Fibroblast of mammary gland (primary cell): ENCODE results near the gene GRM7.

Source experiments
- DNase-seq: peaks from one replicate; pipeline ENCODE4 v3.0.0-alpha.2; 2010; ENCODE audit warnings: low read depth
- H3K4me3 ChIP-seq: 2 replicates; pipeline ENCODE4 v1.5.1; 2011; ENCODE audit warnings: low read depth, mild to moderate bottlenecking, low read length, moderate library complexity; ENCODE audit not compliant: control insufficient read depth
- CTCF ChIP-seq: conservative IDR thresholded peaks from 2 replicates; pipeline ENCODE4 v1.5.1; 2011; ENCODE audit warnings: low read depth, low read length, inconsistent platforms; ENCODE audit not compliant: control insufficient read depth, insufficient read depth

GRM7 gene

GRCh38 chr3:7520059-7520458 lies 659.1 kb downstream of the GRM7 start:
- DNase-seq = no peak
- TF ChIP-seq CTCF = no peak
- H3K4me3 ChIP-seq = no peak overlapping the region

DNA sequence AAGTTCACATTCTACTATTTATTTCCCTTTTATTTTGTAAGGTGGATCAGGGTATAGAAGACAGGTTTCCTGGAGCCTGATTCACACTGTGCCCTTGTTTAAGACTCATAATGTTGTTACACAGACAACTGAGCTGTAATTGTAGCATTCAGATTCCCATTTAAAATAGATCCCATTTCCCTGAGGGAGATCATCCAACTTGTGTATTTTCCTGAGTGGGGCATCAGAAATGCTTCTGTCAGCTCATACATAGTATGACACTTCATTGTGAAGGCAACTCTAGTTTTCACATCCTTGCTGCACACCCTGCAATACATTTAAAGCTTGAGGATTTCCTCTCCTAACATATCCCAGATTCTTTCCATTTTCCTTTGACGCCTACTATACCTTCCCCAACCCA lies 659.7 kb downstream of the GRM7 start:
- no peak overlapping the region for H3K4me3 ChIP-seq
- TF ChIP-seq CTCF = no peak
- no peak for DNase-seq

DNA sequence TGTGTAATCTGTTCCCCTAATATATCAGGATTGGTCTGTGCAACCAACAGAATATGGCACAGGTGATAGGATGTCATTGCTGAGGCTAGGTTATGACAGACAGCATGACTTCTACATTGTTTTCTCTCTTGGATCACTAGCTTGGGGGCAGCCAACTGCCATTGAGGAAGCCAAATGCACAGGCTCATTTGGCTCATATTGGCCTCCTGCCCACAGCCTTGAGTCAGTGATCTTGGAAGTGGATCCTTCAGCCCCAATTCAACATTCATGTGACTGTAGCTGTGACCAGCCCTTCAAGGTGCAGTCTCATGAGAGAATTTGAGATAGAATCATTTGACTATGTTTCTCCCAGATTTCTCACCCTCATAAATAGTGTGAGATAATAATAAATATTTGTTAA lies 675.6 kb downstream of the GRM7 start:
- no peak for TF ChIP-seq CTCF
- no peak for DNase-seq
- no peak overlapping the region for H3K4me3 ChIP-seq

- H3K4me3 ChIP-seq = no peak overlapping the region
- TF ChIP-seq CTCF = no peak
Observed at GRCh38 chr3:7536921-7537320, 676.0 kb downstream of the GRM7 start.

DNA sequence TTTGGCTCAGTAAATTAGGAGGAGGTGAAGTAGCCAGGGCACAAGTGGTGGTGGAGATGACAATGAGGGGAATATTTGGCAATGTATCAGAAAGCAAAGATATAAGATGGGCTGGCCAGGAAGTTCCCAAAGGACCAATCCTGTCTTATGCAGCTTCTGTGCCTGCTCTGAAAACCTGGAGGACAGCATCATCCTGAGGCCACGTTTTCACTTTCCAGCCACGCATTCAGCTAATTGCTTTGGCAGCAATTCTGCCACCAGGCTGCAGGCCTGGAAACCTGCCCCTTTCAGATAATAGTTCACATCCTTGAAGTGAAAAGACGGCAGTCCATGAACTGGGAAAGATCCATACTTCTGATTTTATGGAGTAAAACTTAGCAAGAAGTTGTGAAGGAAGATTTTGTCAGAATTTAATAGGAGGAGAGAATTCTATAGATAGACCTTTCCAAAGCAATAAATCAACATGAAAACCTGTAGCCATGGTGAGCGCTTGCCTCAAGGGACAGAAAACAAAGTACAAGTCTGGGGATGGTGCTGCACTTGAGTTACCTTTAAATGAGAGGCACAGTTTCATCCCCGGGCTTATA lies 682.5 kb downstream of the GRM7 start:
- H3K4me3 ChIP-seq = no peak overlapping the region
- no peak for DNase-seq
- no peak for TF ChIP-seq CTCF

More at GRCh38 chr3:7536921-7537320, 676.0 kb downstream of the GRM7 start:
- DNase-seq = no peak

DNA sequence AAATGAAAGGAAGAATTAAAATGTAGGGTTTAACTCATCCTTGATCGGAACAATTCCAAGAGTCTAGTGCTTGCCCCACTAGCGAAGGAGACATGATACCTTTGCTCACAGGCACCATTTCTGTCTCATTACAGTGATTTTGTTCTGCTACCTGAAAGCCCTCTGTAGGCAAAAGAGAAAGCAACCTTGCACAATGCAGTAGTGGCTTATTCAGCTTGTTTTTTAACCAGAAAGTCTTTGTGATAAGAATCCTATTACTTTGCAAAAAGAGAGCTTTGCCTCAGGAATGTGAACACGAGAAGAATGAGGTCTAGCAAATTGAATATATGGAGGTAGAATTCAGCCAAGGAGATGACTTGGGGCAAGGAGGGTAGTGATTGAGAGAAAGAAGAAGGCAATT lies 684.4 kb downstream of the GRM7 start:
- DNase-seq = no peak
- no peak for TF ChIP-seq CTCF
- H3K4me3 ChIP-seq = no peak overlapping the region

GRCh38 chr3:7546253-7546652 lies 685.3 kb downstream of the GRM7 start:
- peak; percentile 7 for TF ChIP-seq CTCF
- no peak overlapping the region for H3K4me3 ChIP-seq
- peak; percentile 7 for DNase-seq
